ENCODE data around the gene RNF180.
"Not testable (repeated sequence)": the region's sequence is repeated elsewhere in the genome, so short reads cannot be mapped to it uniquely, and the experiment has no call there.

Gene RNF180

DNA sequence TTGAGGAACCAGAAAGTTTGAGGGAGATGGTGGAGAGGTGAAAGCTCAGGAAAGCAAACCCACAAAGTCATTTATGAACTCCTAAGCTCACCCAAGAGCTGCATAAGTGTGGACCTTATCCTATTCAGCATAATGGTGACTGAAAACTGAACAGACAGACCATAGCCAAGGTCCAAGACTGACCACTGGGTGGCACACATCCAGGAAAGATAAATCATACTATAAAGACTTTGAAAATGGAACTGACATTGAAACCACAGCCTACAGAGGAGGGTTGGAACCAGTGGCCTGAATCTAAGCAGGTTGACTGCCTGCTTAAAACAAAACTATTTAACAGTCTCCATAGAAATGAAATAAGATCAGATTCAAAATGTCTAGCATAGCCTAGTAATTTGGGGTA, 219.1 kb downstream of the RNF180 start:
- DNase-seq (ENCODE audit: low read depth in 2 of 2): no peak

DNA sequence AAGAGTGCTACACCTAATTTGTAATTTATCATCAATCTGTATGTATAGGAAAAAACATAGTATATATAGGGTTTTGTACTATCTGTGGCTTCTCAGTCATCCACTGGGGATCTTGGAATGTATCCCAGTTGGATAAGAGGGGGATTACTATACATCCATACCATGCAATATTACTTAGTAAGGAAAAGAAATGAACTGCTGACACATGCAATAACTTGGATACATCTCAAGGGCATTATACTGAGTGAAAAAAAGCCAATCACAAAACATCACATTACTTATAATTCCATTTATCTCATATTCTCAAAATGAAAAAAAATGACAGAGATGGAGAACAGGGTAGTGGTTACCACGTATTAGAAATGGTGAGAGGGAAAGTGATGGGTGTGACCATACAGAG, 231.9 kb downstream of the RNF180 start:
- DNase-seq (ENCODE audit: low read depth in 2 of 2): no peak

DNA sequence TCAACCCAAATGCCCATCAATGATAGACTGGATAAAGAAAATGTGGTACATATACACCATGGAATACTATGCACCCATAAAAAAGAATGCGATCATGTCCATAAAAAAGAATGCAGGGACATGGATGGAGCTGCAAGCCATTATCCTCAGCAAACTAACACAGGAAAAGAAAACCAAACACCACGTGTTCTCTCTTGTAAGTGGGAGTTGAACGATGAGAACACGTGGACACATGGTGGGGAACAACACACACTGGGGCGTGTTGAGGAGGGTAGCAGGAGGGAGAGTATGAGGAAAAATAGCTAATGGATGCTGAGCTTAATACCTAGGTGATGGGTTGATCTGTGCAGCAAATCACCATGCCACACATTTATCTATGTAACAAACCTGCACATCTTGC, 233.1 kb downstream of the RNF180 start:
- DNase-seq (ENCODE audit: low read depth in 2 of 2): not testable (repeated sequence)

DNA sequence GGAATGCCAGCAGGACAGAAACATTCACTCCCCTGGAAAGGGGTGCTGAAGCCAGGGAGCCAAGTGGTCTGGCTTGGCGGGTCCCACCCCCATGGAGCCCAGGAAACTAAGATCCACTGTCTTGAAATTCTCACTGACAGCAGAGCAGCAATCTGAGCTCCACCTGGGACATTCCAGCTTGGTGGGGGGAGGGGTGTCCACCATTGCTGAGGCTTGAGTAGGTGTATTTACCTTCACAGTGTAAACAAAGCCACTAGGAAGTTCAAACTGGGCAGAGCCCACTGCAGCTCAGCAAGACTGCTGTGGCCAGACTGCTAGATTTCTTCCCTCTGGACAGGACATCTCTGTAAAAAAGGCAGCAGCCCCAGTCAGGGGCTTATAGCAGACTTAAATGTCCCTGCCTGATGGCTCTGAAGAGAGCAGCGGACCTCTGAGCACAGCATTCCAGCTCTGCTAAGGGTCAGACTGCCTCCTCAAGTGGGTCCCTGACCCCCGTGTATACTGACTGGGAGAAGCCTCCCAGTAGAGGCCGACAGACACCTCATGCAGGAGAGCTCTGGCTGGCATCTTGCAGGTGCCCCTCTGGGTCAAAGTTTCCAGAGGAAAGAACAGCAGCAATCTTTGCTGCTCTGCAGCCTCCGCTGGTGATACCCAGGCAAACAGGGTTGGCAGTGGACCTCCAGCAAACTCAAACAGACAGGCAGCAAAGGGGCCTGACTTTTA, 241.6 kb downstream of the RNF180 start:
- DNase-seq (ENCODE audit: low read depth in 2 of 2): not testable (repeated sequence)

DNA sequence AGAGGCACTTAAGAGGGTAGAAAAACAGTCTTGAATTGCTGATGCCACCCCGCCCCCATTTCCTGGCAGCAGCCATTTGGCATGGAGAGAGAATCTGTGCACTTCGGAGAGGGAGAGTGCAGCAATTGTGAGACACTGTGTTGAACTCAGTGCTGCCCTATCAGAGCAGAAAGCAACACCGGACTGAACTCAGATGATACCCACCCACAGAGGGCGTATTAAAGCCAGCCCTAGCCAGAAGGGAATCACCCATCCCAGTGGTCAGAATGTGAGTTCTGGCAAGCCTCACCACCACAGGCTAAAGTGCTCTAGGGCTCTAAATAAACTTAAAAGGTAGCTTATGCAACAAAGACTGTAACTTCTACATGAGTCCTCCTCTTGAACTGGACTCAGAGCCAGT, 251.7 kb downstream of the RNF180 start:
- DNase-seq (ENCODE audit: low read depth in 2 of 2): no peak

DNA sequence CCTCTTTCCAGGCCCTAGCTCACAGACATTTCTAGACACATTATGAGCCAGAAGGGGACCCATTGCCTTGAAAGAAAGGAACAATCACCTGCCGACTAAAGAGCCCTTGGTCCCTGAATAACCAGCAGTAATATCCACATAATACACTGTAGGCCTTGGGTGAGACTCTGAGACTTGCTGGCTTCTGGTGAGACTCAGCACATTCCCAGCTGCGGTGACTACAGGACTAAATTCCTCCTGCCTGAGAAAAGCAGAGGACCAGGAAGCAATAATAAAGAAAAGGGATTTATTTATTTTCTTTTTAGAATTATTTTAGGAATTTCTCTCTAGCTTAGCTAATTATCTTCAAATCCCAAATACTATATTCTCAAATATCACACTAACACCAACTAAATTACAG, 252.4 kb downstream of the RNF180 start:
- DNase-seq (ENCODE audit: low read depth in 2 of 2): no peak
